Sigmoid colon (tissue), 7 donors: ENCODE data around the gene DUSP23. TPM values are rescaled to one million over a fixed set of nuclear protein-coding genes. Genes with fewer than 3 reads are reported as not detected.

Source experiments
- DNase-seq: peaks from one replicate; pipeline ENCODE4 v3.0.0-alpha.2; 2019
- H3K27ac ChIP-seq, 4 donors: fragments of 200-600 bp; sonication (generic); one replicate each; pipeline ENCODE4 v1.5.1; 2016 to 2019; ENCODE audit warnings: mild to moderate bottlenecking in 1 of 4
- H3K27me3 ChIP-seq, 3 donors: fragments of 200-600 bp; sonication (generic); one replicate each; pipeline ENCODE4 v1.5.1; 2019; ENCODE audit warnings: mild to moderate bottlenecking in 1 of 3
- H3K36me3 ChIP-seq, 4 donors: fragments of 200-600 bp; sonication (generic); one replicate each; pipeline ENCODE4 v1.5.1; 2016 to 2019
- H3K4me1 ChIP-seq, 4 donors: fragments of 200-600 bp; sonication (generic); one replicate each; pipeline ENCODE4 v1.5.1; 2017 to 2019
- H3K4me3 ChIP-seq, 4 donors: fragments of 200-600 bp; sonication (generic); one replicate each; pipeline ENCODE4 v1.5.1; 2017 to 2019; ENCODE audit warnings: mild to moderate bottlenecking in 2 of 4, moderate library complexity in 1 of 4
- H3K9me3 ChIP-seq, 4 donors: fragments of 200-600 bp in 3 of 4; sonication (generic) in 3 of 4; one replicate each; pipeline versions ENCODE4 v1.5.1 to v1.6.1; 2013 to 2019
- EP300 ChIP-seq, 4 donors: sonication (generic); formaldehyde crosslinking; IDR thresholded peaks; one replicate each; pipeline ENCODE4 v1.6.1; 2017; ENCODE audit warnings: antibody characterized with exemption in 4 of 4
- POLR2A ChIP-seq, 2 donors: fragments of 450-650 bp; IDR thresholded peaks; one replicate each; pipeline ENCODE4 v1.6.1; 2016; ENCODE audit warnings: antibody characterized with exemption in 2 of 2, mild to moderate bottlenecking in 2 of 2, moderate library complexity in 2 of 2
- POLR2AphosphoS5 ChIP-seq, 4 donors: sonication (generic); formaldehyde crosslinking; IDR thresholded peaks; one replicate each; pipeline ENCODE4 v1.6.1; 2017; ENCODE audit warnings: antibody characterized with exemption in 4 of 4
- WGBS, 2 donors: extraction: QIAGEN DNeasy Blood & Tissue Kit; methylation state at CpG; one replicate each; pipeline ENCODE4 v1.1.7; 2013; 5-methylcytosine and 5-hydroxymethylcytosine counted together
- intact Hi-C: fragments of 100-400 bp; cut with DNase I; formaldehyde crosslinking; loops from one replicate; pipeline ENCODE4 v1.15.1; 2023
- polyA plus RNA-seq, 3 donors: library from polyadenylated mRNA; stranded (reverse); fragments of 200-250 nt; gene quantifications; one replicate each; pipeline ENCODE4 v1.2.3, GENCODE V29; 2013
- total RNA-seq, 4 donors: library from RNA; depleted of rRNA; stranded (reverse); fragments of >200 nt; gene quantifications; one replicate each; pipeline ENCODE4 v1.1.0, GENCODE V29; 2016
- TF ChIP-seq, protein P1 (sequence below), 4 experiments: fragments of 450-650 bp in 3 of 4; fragments of 200-600 bp in 1 of 4; IDR thresholded peaks; one replicate each; pipeline ENCODE4 v1.5.1; 2016 to 2019; ENCODE audit warnings: antibody characterized with exemption in 4 of 4, mild to moderate bottlenecking in 3 of 4, moderate library complexity in 2 of 4
- donor health status: healthy with polysubstance abuse.
- donor health status: Bipolar disorder and iron deficiency.
- donor health status: healthy.

DUSP23 gene
- total and polyA plus RNA-seq, 7 donors: 40.4 to 88.7 (median 59.1) TPM

- DNase-seq: no peak
- 72 to 81% methylated on average over 3 of the region's 3 CpGs for WGBS, 2 donors
- intact Hi-C loops: loop anchor here (10.0 kb wide), 1 partner anchor 138 kb away; the partner anchor contains the start of gene TAGLN2
- Histone ChIP-seq H3K36me3 (no peaks in the 10 kb centered on the region), H3K4me3 (no peak overlapping the region), H3K27me3 (peaks cover 0 to 11% (median 0%) of the 10 kb centered on the region in 3 donors), H3K27ac (no peak overlapping the region), H3K4me1 (peaks cover 0 to 3% (median 0%) of the 10 kb centered on the region in 4 donors), H3K9me3 (no peaks in the 10 kb centered on the region)
- no peak for TF ChIP-seq POLR2AphosphoS5 (IDR thresholded peaks at IDR 0.05)
- TF ChIP-seq POLR2A (IDR thresholded peaks at IDR 0.05): no peak
- TF ChIP-seq, protein P1, sequence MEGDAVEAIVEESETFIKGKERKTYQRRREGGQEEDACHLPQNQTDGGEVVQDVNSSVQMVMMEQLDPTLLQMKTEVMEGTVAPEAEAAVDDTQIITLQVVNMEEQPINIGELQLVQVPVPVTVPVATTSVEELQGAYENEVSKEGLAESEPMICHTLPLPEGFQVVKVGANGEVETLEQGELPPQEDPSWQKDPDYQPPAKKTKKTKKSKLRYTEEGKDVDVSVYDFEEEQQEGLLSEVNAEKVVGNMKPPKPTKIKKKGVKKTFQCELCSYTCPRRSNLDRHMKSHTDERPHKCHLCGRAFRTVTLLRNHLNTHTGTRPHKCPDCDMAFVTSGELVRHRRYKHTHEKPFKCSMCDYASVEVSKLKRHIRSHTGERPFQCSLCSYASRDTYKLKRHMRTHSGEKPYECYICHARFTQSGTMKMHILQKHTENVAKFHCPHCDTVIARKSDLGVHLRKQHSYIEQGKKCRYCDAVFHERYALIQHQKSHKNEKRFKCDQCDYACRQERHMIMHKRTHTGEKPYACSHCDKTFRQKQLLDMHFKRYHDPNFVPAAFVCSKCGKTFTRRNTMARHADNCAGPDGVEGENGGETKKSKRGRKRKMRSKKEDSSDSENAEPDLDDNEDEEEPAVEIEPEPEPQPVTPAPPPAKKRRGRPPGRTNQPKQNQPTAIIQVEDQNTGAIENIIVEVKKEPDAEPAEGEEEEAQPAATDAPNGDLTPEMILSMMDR (IDR thresholded peaks at IDR 0.05): no peak
- no peak for TF ChIP-seq EP300 (IDR thresholded peaks at IDR 0.05)
Measured at GRCh38 chr1:159786966-159787365, 6.2 kb downstream of the DUSP23 start.

GRCh38 chr1:159790237-159790917 lies 9.6 kb downstream of the DUSP23 start:
- TF ChIP-seq POLR2A (IDR thresholded peaks at IDR 0.05): no peak
- TF ChIP-seq, protein P1 (IDR thresholded peaks at IDR 0.05): peak in 2 of 4 experiments; percentile 28 to 42
- TF ChIP-seq EP300 (IDR thresholded peaks at IDR 0.05): no peak
- TF ChIP-seq POLR2AphosphoS5 (IDR thresholded peaks at IDR 0.05): no peak
- no peaks in the 10 kb centered on the region for H3K4me1 ChIP-seq
- intact Hi-C loops: no loop called here
- no peaks in the 10 kb centered on the region for H3K9me3 ChIP-seq
- H3K27me3 ChIP-seq: peaks cover 0 to 27% (median 0%) of the 10 kb centered on the region in 3 donors
- no peaks in the 10 kb centered on the region for H3K36me3 ChIP-seq
- no peak overlapping the region for H3K4me3 ChIP-seq
- no peak for DNase-seq
- 5 to 21% methylated on average over 2 of the region's 2 CpGs for WGBS, 2 donors
- no peak overlapping the region for H3K27ac ChIP-seq

- Histone ChIP-seq H3K9me3 (no peaks in the 10 kb centered on the region), H3K27me3 (peaks cover 0 to 27% (median 0%) of the 10 kb centered on the region in 3 donors), H3K4me3 (no peak overlapping the region), H3K4me1 (no peaks in the 10 kb centered on the region), H3K27ac (no peak overlapping the region), H3K36me3 (no peaks in the 10 kb centered on the region)
- 54 to 61% methylated on average over 3 of the region's 3 CpGs for WGBS, 2 donors
- intact Hi-C loops: no loop called here
- TF ChIP-seq, protein P1 (IDR thresholded peaks at IDR 0.05): no peak
- no peak for TF ChIP-seq POLR2AphosphoS5 (IDR thresholded peaks at IDR 0.05)
- no peak for TF ChIP-seq EP300 (IDR thresholded peaks at IDR 0.05)
- TF ChIP-seq POLR2A (IDR thresholded peaks at IDR 0.05): no peak
- no peak for DNase-seq
Measured at GRCh38 chr1:159791031-159791430, 10.3 kb downstream of the DUSP23 start.

GRCh38 chr1:159791461-159791860 lies 10.7 kb downstream of the DUSP23 start:
- TF ChIP-seq POLR2AphosphoS5 (IDR thresholded peaks at IDR 0.05) (no peak), EP300 (IDR thresholded peaks at IDR 0.05) (no peak), POLR2A (IDR thresholded peaks at IDR 0.05) (no peak)
- TF ChIP-seq, protein P1 (IDR thresholded peaks at IDR 0.05): no peak
- DNase-seq: no peak
- Histone ChIP-seq H3K36me3 (no peaks in the 10 kb centered on the region), H3K27me3 (peaks cover 0 to 27% (median 0%) of the 10 kb centered on the region in 3 donors), H3K4me1 (no peaks in the 10 kb centered on the region), H3K27ac (no peak overlapping the region), H3K9me3 (no peaks in the 10 kb centered on the region), H3K4me3 (no peak overlapping the region)
- intact Hi-C loops: no loop called here
- WGBS, 2 donors: 14 to 36% methylated on average over 3 of the region's 3 CpGs
